Neural cell (in vitro differentiated cells): ENCODE results near the gene ADGRD1. TPM values are rescaled to one million over a fixed set of nuclear protein-coding genes. Genes with fewer than 3 reads are reported as not detected.

Source experiments
- H2AFZ ChIP-seq: fragments of 200-600, 300-800 bp; sonication (generic), shearing (Covaris generic); 2 replicates; pipeline ENCODE4 v1.6.0; 2014; ENCODE audit warnings: low read depth, mild to moderate bottlenecking, antibody characterized with exemption, low read length, moderate library complexity
- H3F3A ChIP-seq: fragments of 200-600 bp; shearing (Covaris generic); 2 replicates; pipeline ENCODE4 v1.6.1; 2016; ENCODE audit warnings: mild to moderate bottlenecking, moderate library complexity, mixed read lengths, antibody characterized with exemption, low read length; ENCODE audit not compliant: insufficient read depth, poor library complexity, severe bottlenecking
- H3K27ac ChIP-seq: fragments of 200-600, 300-800 bp; sonication (generic), shearing (Covaris generic); 2 replicates; pipeline ENCODE4 v1.5.1; 2014; ENCODE audit warnings: mild to moderate bottlenecking, low read length, moderate library complexity
- H3K27me3 ChIP-seq: fragments of 300-800, 200-600 bp; sonication (generic), shearing (Covaris generic); 2 replicates; pipeline ENCODE4 v1.6.0; 2014; ENCODE audit warnings: mild to moderate bottlenecking, low read depth, low read length, moderate library complexity; ENCODE audit not compliant: insufficient read depth
- H3K36me3 ChIP-seq: fragments of 300-800, 200-600 bp; sonication (generic), shearing (Covaris generic); 2 replicates; pipeline ENCODE4 v1.5.1; 2014; ENCODE audit warnings: mild to moderate bottlenecking, antibody characterized with exemption, low read length, moderate library complexity; ENCODE audit not compliant: insufficient read depth
- H3K4me2 ChIP-seq: fragments of 300-800, 200-600 bp; sonication (generic), shearing (Covaris generic); 2 replicates; pipeline ENCODE4 v1.6.0; 2014; ENCODE audit warnings: mild to moderate bottlenecking, low read length
- H3K4me3 ChIP-seq: fragments of 300-800, 200-600 bp; sonication (generic), shearing (Covaris generic); 2 replicates; pipeline ENCODE4 v1.5.1; 2014; ENCODE audit warnings: mild to moderate bottlenecking, low read length, moderate library complexity
- H3K79me2 ChIP-seq: fragments of 200-600 bp; shearing (Covaris generic); replicated peaks from 2 replicates; pipeline ENCODE4 v1.6.0; 2014; ENCODE audit warnings: mild to moderate bottlenecking, low read length, moderate library complexity; ENCODE audit not compliant: insufficient read depth
- H3K9ac ChIP-seq: fragments of 300-800, 200-600 bp; sonication (generic), shearing (Covaris generic); 2 replicates; pipeline ENCODE4 v1.6.1; 2016; ENCODE audit warnings: mild to moderate bottlenecking, low read length, mixed read lengths
- H3K9me2 ChIP-seq: fragments of 200-600 bp; shearing (Covaris generic); 2 replicates; pipeline ENCODE4 v1.6.1; 2016; ENCODE audit warnings: mild to moderate bottlenecking, low read length, mixed read lengths; ENCODE audit not compliant: insufficient read depth
- H3K9me3 ChIP-seq: fragments of 200-600, 300-800 bp; sonication (generic), shearing (Covaris generic); 2 replicates; pipeline ENCODE4 v1.6.1; 2016; ENCODE audit warnings: mild to moderate bottlenecking, mixed run types, low read length, moderate library complexity, mixed read lengths
- H4K20me1 ChIP-seq: fragments of 200-600 bp; shearing (Covaris generic); 2 replicates; pipeline ENCODE4 v1.6.1; 2016; ENCODE audit warnings: mild to moderate bottlenecking, mixed run types; ENCODE audit not compliant: insufficient read depth
- CTCF ChIP-seq: fragments of 450-650 bp; IDR thresholded peaks from 2 replicates; pipeline ENCODE4 v1.5.1; 2014; ENCODE audit warnings: antibody characterized with exemption, mild to moderate bottlenecking, moderate library complexity; ENCODE audit not compliant: poor library complexity, severe bottlenecking
- EP300 ChIP-seq: fragments of 450-650 bp; conservative IDR thresholded peaks from 2 replicates; pipeline ENCODE4 v1.6.1; 2014; ENCODE audit warnings: antibody characterized with exemption, mild to moderate bottlenecking, moderate library complexity; ENCODE audit not compliant: poor library complexity, severe bottlenecking
- EZH2 ChIP-seq: fragments of 200-600, 300-800 bp; shearing (Covaris generic), sonication (generic); IDR thresholded peaks from 2 replicates; pipeline ENCODE4 v1.6.1; 2014; ENCODE audit warnings: antibody characterized with exemption, low read length, borderline replicate concordance, mild to moderate bottlenecking; ENCODE audit not compliant: insufficient read depth, poor library complexity, severe bottlenecking
- MXI1 ChIP-seq: fragments of 450-650 bp; conservative IDR thresholded peaks from 2 replicates; pipeline ENCODE4 v1.6.1; 2014; ENCODE audit warnings: antibody characterized with exemption, mild to moderate bottlenecking; ENCODE audit not compliant: poor library complexity, severe bottlenecking
- POLR2AphosphoS5 ChIP-seq: IDR thresholded peaks from 2 replicates; pipeline ENCODE4 v1.6.1; 2012
- RAD21 ChIP-seq: fragments of 450-650 bp; conservative IDR thresholded peaks from 2 replicates; pipeline ENCODE4 v1.6.1; 2014; ENCODE audit warnings: antibody characterized with exemption, mild to moderate bottlenecking, moderate library complexity
- REST ChIP-seq: IDR thresholded peaks from 2 replicates; pipeline ENCODE4 v1.6.1; 2012; ENCODE audit warnings: borderline replicate concordance
- SMC3 ChIP-seq: fragments of 450-650 bp; conservative IDR thresholded peaks from 2 replicates; pipeline ENCODE4 v1.6.1; 2014; ENCODE audit warnings: antibody characterized with exemption, mild to moderate bottlenecking, moderate library complexity; ENCODE audit not compliant: poor library complexity
- TAF1 ChIP-seq: IDR thresholded peaks from 2 replicates; pipeline ENCODE4 v1.6.1; 2012; ENCODE audit warnings: low read depth
- polyA plus RNA-seq: library from polyadenylated mRNA; depleted of rRNA; stranded (reverse); fragments of >200 nt; gene quantifications from 2 replicates; pipeline ENCODE4 v1.2.3, GENCODE V29; 2014

ADGRD1 gene
- polyA plus RNA-seq, 1 donor from 2014 or later: 1.7 TPM

- H4K20me1 ChIP-seq: no peaks in the 10 kb centered on the region
- no peaks in the 10 kb centered on the region for H3K27me3 ChIP-seq
- H3K4me3 ChIP-seq: no peak overlapping the region
- no peak overlapping the region for H3K4me2 ChIP-seq
- H3K79me2 ChIP-seq: no peaks in the 10 kb centered on the region
- H3K9me3 ChIP-seq: no peaks in the 10 kb centered on the region
- no peaks in the 10 kb centered on the region for H3F3A ChIP-seq
- no peaks in the 10 kb centered on the region for H3K36me3 ChIP-seq
- no peak for TF ChIP-seq EP300
- no peak for TF ChIP-seq CTCF
- no peak for TF ChIP-seq SMC3
- TF ChIP-seq POLR2AphosphoS5: no peak
- TF ChIP-seq EZH2: no peak
- TF ChIP-seq REST: no peak
- no peak for TF ChIP-seq RAD21
- no peak for TF ChIP-seq TAF1
- TF ChIP-seq MXI1: no peak
- H3K9ac ChIP-seq: no peak overlapping the region
- no peaks in the 10 kb centered on the region for H3K9me2 ChIP-seq
- no peak overlapping the region for H3K27ac ChIP-seq
- no peak overlapping the region for H2AFZ ChIP-seq
These were observed 80.3 kb downstream of the ADGRD1 start for GRCh38 chr12:131033886-131034482.

GRCh38 chr12:131034631-131035244, 81.0 kb downstream of the ADGRD1 start:
- Histone ChIP-seq H3K9me3 (no peaks in the 10 kb centered on the region), H3K27ac (no peak overlapping the region), H3K4me3 (no peak overlapping the region), H3K36me3 (no peaks in the 10 kb centered on the region), H3K27me3 (no peaks in the 10 kb centered on the region), H3F3A (no peaks in the 10 kb centered on the region), H3K9ac (no peak overlapping the region), H3K9me2 (no peaks in the 10 kb centered on the region), H3K4me2 (no peak overlapping the region), H2AFZ (no peak overlapping the region), H3K79me2 (no peaks in the 10 kb centered on the region), H4K20me1 (no peaks in the 10 kb centered on the region)
- TF ChIP-seq TAF1: no peak
- no peak for TF ChIP-seq REST
- no peak for TF ChIP-seq MXI1
- TF ChIP-seq RAD21: no peak
- TF ChIP-seq POLR2AphosphoS5: no peak
- no peak for TF ChIP-seq CTCF
- TF ChIP-seq EZH2: no peak
- TF ChIP-seq EP300: no peak
- no peak for TF ChIP-seq SMC3
